HG03432 (cell line): ENCODE data around the gene ADCY5.
"Not testable (repeated sequence)": the region's sequence is repeated elsewhere in the genome, so short reads cannot be mapped to it uniquely, and the experiment has no call there.

ENCODE experiments used
- ATAC-seq: cut with Tn5 transposase; IDR thresholded peaks from one replicate; pipeline ENCODE4 v1.9.1; 2021; ENCODE audit warnings: mild to moderate bottlenecking, moderate library complexity; ENCODE audit not compliant: unreplicated experiment

The ADCY5 gene

GRCh38 chr3:123277106-123277505 lies 171.8 kb downstream of the ADCY5 start:
- ATAC-seq, result no peak

DNA sequence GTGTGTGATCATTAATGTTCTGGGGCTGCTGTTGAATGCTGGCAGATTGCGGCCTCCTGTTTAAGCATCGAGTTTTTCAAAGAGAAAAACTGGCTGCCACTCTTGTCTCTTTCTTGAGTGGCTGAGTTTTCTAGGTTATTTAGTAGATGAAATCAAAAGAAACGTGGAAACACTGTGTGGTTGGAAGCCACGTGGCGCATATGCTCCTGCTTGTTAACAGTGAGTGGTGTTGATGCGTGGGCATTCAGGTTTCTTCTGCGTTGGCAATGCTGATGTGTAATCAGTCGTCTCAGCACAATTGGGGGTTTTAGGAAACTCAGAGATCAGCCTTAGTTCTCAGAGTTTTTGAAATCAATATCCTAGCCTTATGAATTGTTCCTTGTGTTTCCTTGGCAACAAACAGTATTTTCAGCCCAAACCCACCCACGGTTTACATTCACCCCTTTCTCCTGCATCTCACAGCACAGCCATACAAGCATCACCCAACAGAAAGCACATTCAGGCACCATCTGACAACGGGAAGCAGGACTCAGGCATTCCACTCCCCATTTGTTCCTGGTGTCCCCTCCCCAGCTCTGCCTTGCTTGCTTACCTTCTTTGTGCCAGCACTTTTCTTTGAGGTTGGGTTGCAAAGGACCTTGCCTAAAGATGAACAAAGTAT lies 172.4 kb downstream of the ADCY5 start:
- no peak for ATAC-seq

DNA sequence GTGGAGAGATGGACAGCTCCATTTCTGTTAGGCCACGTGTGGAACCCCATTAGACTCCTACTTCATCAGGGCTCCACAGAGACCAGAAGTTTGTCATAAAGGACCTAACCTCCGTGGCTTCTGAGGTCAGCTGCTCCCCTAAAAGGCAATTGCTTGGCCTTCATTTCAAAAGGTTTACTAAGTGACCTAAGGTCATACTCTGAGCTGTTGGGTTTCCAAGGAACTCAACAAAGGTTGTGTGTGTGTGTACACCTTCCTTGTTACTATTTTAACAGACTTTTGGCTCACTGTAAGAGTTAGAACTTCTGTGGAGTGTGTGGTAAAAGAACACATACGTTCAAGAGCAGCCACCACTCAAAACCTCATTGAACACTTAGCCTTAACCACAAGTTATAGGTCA lies 173.2 kb downstream of the ADCY5 start:
- ATAC-seq, result no peak

GRCh38 chr3:123272547-123272946 lies 176.3 kb downstream of the ADCY5 start:
- ATAC-seq, result no peak

DNA sequence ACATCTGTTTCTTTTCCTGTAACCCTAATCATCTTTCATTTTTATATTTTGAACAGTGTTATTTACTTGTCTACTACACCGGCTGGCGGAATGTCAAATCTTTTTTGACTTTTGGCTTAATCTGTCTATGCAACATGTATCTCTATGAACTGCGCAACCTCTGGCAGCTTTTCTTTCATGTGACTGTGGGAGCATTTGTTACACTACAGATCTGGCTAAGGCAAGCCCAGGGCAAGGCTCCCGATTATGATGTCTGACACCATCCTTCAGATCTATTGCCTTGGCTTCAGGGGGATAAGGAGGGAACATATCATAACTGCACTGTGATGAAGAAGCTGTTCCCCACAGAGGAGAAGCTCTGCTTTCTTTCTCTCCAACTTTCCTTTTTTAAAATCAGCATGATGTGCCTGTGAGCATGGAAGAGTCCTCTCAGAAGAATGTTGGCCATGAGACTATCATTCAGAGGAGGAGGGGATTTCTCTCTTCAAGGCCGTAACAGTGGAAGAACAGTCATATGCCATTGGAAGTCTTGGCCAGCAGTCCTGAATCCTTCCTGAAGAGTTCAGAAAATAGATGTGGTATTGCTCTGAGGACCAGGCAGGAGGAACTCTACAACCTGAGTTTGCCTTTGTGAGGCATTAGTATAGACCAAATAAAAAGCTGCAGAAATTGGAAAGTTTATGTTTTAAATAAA lies 177.3 kb downstream of the ADCY5 start:
- ATAC-seq, result no peak

GRCh38 chr3:123270818-123271217 lies 178.1 kb downstream of the ADCY5 start:
- ATAC-seq, result no peak

DNA sequence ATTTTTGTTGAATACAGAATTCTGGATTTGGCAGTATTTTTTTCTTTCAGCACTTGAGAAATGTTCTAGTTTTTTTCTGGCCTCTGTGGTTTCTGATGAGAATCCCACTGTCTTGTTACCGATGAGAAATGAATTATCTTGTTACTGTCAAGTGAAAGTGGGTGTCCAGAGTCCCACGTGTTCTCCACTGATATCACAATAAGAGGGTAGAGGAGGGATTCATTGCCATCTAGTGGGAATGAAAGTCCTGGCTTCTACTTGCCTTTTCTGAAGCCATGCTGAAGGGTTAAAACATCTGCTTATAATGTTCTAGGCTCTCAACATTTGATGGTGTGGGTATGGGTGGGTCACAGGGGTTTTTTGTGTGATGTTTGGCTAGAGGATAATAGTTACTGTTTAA lies 181.1 kb downstream of the ADCY5 start:
- no peak for ATAC-seq

DNA sequence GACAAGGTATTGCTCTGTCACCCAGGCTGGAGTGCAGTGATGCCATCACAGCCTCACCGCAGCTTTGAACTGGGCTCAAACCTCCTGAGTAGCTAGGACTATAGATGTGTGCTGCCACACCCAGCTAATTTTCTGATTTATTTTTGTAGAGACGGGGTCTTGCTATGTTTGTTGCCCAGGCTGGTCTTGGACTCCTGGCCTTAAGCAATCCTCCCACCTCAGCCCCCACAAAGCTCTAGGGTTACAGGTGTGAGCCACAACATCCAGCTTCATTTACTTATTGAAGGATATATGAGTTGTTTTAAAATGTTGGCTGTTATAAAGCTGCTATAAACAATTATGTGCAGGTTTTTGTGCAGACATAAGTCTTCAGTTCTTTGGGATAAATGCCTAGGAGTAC lies 184.9 kb downstream of the ADCY5 start:
- ATAC-seq, result no peak

GRCh38 chr3:123262868-123263267 lies 186.0 kb downstream of the ADCY5 start:
- ATAC-seq, result no peak

GRCh38 chr3:123262226-123262625 lies 186.7 kb downstream of the ADCY5 start:
- ATAC-seq, result no peak

GRCh38 chr3:123261666-123262065 lies 187.2 kb downstream of the ADCY5 start:
- ATAC-seq, result no peak

GRCh38 chr3:123258811-123259420 lies 190.0 kb downstream of the ADCY5 start:
- peak; percentile 55 for ATAC-seq

- ATAC-seq, result no peak
Observed at GRCh38 chr3:123258359-123258758, 190.5 kb downstream of the ADCY5 start.

GRCh38 chr3:123256256-123256655 lies 192.6 kb downstream of the ADCY5 start:
- no peak for ATAC-seq

DNA sequence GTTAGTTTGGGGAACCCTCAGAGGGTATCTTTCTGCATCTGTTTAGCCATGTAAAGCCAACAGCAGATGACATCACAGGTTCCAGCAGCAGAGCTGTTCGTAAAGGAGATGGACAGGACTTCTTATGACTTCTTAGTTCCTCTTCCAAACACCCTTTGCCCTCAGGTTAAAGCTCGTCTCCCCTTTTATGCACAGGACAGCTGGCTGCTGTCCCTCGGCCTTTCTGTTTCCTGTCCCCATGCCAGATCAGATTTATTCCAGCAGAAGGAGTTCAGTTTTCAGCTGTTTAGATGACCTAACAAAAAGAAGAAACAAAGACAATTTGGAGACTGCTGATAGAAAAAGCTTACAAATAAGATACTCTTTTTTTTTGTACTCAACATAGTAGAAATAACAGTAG lies 202.0 kb downstream of the ADCY5 start:
- ATAC-seq, result no peak

DNA sequence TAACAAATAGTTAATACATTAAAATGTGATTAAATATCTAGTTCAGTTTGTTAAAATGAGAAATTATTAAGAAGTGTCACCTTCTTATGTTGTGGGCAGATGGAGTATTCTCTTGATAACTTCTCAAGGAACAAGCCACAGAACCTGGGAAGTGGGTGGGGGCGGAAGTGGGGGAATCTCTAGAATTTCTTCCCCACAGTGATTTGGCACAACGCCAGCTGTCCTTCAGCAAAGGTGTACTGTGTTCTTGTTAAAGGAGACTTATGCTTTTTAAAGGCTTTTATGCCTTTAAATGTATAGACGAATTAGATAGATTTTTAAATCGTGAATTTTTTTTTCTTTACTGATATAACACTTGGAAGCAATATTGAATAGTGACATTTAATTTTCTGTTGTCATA lies 204.8 kb downstream of the ADCY5 start:
- no peak for ATAC-seq

GRCh38 chr3:123239756-123240155 lies 209.1 kb downstream of the ADCY5 start:
- ATAC-seq, result no peak

DNA sequence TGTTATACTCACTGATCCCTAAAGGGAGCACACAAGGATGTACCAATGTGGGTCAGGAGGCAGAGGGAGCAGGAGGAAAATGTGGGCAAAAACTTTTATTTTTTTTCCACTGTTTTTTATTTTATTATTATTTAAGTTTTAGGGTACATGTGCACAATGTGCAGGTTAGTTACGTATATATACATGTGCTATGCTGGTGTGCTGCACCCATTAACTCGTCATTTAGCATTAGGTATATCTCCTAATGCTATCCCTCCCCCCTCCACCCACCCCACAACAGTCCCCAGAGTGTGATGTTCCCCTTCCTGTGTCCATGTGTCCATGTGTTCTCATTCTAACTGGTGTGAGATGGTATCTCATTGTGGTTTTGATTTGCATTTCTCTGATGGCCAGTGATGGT lies 209.7 kb downstream of the ADCY5 start:
- not testable (repeated sequence) for ATAC-seq

DNA sequence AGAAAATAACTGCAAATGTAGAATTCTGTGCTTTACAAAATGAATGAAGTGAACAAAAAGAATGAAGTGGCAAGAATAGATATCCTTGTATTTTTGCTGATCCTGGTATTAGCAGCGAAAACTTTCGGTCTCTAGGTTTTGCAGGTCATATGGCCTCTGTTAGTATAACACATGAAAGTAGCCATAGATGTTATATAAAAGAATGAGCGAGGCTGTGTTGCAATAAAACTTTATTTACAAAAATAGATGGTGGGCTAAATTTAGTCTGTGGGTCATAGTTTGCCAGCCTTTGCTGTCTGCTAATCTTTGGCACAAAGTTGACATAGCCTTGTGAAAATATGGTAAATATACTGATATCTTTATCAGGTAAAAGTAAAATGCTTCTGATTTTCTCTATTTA lies 212.0 kb downstream of the ADCY5 start:
- ATAC-seq, result no peak
